KMS-11 (cell line): ENCODE measurements around the gene UGT1A7.

ENCODE experiments used
- H2AFZ ChIP-seq: fragments of 200-600 bp; sonication (generic); 2 replicates; pipeline ENCODE4 v1.6.1; 2016; ENCODE audit warnings: antibody characterized with exemption, mixed run types, low read depth
- H3K27ac ChIP-seq: fragments of 200-600 bp; sonication (generic); 2 replicates; pipeline ENCODE4 v1.6.1; 2016; ENCODE audit warnings: mild to moderate bottlenecking, mixed run types
- H3K27me3 ChIP-seq: fragments of 200-600 bp; sonication (generic); 2 replicates; pipeline ENCODE4 v1.6.1; 2017; ENCODE audit warnings: mild to moderate bottlenecking, low read depth, mixed run types, moderate library complexity; ENCODE audit not compliant: insufficient read depth
- H3K36me3 ChIP-seq: fragments of 200-600 bp; sonication (generic); 2 replicates; pipeline ENCODE4 v1.6.1; 2017; ENCODE audit warnings: mild to moderate bottlenecking, mixed run types; ENCODE audit not compliant: insufficient read depth
- H3K4me1 ChIP-seq: fragments of 200-600 bp; sonication (generic); 2 replicates; pipeline ENCODE4 v1.6.1; 2016; ENCODE audit warnings: mild to moderate bottlenecking, low read depth, mixed run types; ENCODE audit not compliant: poor library complexity, severe bottlenecking
- H3K4me2 ChIP-seq: fragments of 200-600 bp; sonication (generic); 2 replicates; pipeline ENCODE4 v1.7.0; 2016; ENCODE audit warnings: mild to moderate bottlenecking, mixed run types
- H3K4me3 ChIP-seq: fragments of 200-600 bp; sonication (generic); IDR thresholded peaks from 2 replicates; pipeline ENCODE4 v1.6.1; 2017; ENCODE audit warnings: low read depth, low read length, mixed read lengths; ENCODE audit not compliant: insufficient read depth
- H3K79me2 ChIP-seq: fragments of 200-600 bp; sonication (generic); 2 replicates; pipeline ENCODE4 v1.6.1; 2016; ENCODE audit warnings: low read depth, mixed run types; ENCODE audit not compliant: insufficient read depth
- H3K9ac ChIP-seq: fragments of 200-600 bp; sonication (generic); 2 replicates; pipeline ENCODE4 v1.6.1; 2016; ENCODE audit warnings: mild to moderate bottlenecking, mixed run types
- H4K20me1 ChIP-seq: fragments of 200-600 bp; sonication (generic); 2 replicates; pipeline ENCODE4 v1.6.1; 2016; ENCODE audit warnings: mild to moderate bottlenecking, mixed run types; ENCODE audit not compliant: insufficient read depth
- CTCF ChIP-seq: fragments of 200-600 bp; sonication (generic); conservative IDR thresholded peaks from 2 replicates; pipeline ENCODE4 v1.6.1; 2017; ENCODE audit warnings: low read depth, mild to moderate bottlenecking, antibody characterized with exemption, low read length, moderate library complexity, mixed read lengths

UGT1A7 gene

GRCh38 chr2:233689501-233689900 is 7.8 kb downstream of the UGT1A7 start:
- Histone ChIP-seq H3K27ac (no peak overlapping the region), H3K4me2 (no peak overlapping the region), H3K79me2 (no peaks in the 10 kb centered on the region), H2AFZ (no peak overlapping the region), H3K27me3 (no peaks in the 10 kb centered on the region; the same call in 1 of the 2 replicates), H3K36me3 (no peaks in the 10 kb centered on the region), H3K4me1 (no peaks in the 10 kb centered on the region), H3K4me3 (no peak overlapping the region), H3K9ac (no peak overlapping the region), H4K20me1 (no peaks in the 10 kb centered on the region)
- TF ChIP-seq CTCF = no peak

- Histone ChIP-seq H3K4me3 (no peak overlapping the region), H3K4me1 (no peaks in the 10 kb centered on the region), H3K4me2 (no peak overlapping the region), H3K27me3 (no peaks in the 10 kb centered on the region), H4K20me1 (no peaks in the 10 kb centered on the region), H2AFZ (no peak overlapping the region), H3K79me2 (no peaks in the 10 kb centered on the region), H3K9ac (no peak overlapping the region), H3K36me3 (no peaks in the 10 kb centered on the region), H3K27ac (no peak overlapping the region)
- no peak for TF ChIP-seq CTCF
Observed at GRCh38 chr2:233690444-233690843, 8.7 kb downstream of the UGT1A7 start.

- no peaks in the 10 kb centered on the region for H4K20me1 ChIP-seq
- no peak overlapping the region for H3K4me3 ChIP-seq
- H3K27me3 ChIP-seq = no peaks in the 10 kb centered on the region
- no peak overlapping the region for H3K9ac ChIP-seq
- no peaks in the 10 kb centered on the region for H3K79me2 ChIP-seq
- no peaks in the 10 kb centered on the region for H3K4me1 ChIP-seq
- H3K36me3 ChIP-seq = no peaks in the 10 kb centered on the region
- no peak overlapping the region for H2AFZ ChIP-seq
- H3K4me2 ChIP-seq = no peak overlapping the region
- H3K27ac ChIP-seq = no peak overlapping the region
- TF ChIP-seq CTCF = no peak
Observed at GRCh38 chr2:233691443-233692433, 10.0 kb downstream of the UGT1A7 start.

GRCh38 chr2:233692648-233693047 is 10.9 kb downstream of the UGT1A7 start, which contains the start of gene UGT1A6:
UGT1A6 (plus strand) TSS chr2:233692890; CDS start chr2:233693005, 115 bp downstream.
- Histone ChIP-seq H3K27me3 (no peaks in the 10 kb centered on the region), H3K36me3 (no peaks in the 10 kb centered on the region; the same call in 1 of the 2 replicates), H3K4me1 (no peaks in the 10 kb centered on the region), H3K4me3 (no peak within 1 kb of the TSS), H3K9ac (no peak within 1 kb of the TSS), H2AFZ (no peak within 1 kb of the TSS), H3K4me2 (no peak within 1 kb of the TSS), H3K79me2 (no peaks in the 10 kb centered on the region), H4K20me1 (no peaks in the 10 kb centered on the region), H3K27ac (no peak within 1 kb of the TSS)
- TF ChIP-seq CTCF = no peak
